Measurements from ENCODE around the gene JOSD1.
A peak's percentile ranks its signal among the peaks of the same experiment; 100 is the strongest.

JOSD1 gene

DNA sequence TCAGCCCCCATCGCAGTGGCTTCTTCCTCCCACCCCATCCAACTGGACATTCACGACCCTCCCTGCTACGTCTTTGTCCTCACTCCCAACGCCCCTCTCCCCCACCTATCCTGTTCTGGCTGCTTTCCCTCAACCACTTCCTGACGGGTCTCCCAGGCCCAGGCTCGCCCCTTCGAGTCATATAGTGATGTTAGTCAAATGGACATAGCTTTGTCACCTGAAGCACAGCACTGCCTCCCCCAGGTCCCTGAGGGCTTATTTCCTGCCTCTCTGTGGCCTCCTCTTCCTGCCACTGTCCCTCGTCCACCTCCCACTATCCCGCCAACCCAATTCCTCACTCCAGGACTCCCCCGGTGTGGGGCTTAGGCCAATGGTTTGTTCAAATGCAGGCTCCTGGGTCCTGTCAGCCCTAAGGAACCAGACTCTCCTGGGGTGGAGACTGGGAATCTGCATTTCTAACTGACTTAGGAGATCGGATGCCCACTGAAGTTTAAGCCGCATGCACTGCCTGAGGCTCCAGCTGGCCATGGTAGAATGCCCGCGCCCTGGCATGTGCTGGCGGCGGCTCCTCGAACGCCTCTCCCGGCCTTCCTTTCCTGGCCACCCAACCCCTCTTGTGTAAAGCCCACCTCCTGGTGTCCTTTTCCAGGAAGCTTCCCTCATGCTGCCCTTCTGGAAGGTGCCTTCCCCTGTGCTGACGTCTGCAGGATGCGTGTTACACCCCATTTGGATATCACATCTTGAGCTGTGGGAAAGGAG, 36.7 kb upstream of the JOSD1 start:
- H3K9me3 Mint-ChIP-seq: no peaks in the 10 kb centered on the region
- peak overlapping the region; percentile 87 for H3K27ac Mint-ChIP-seq
- H3K4me3 Mint-ChIP-seq: peak overlapping the region; percentile 5
- peaks cover 84% of the 10 kb centered on the region for H3K36me3 Mint-ChIP-seq (ENCODE audit: low read depth)
- no peak for DNase-seq (ENCODE audit: low spot score)
- H3K4me1 Mint-ChIP-seq (ENCODE audit: low read depth): peaks cover 27% of the 10 kb centered on the region
- H3K27me3 Mint-ChIP-seq (ENCODE audit: low read depth): no peaks in the 10 kb centered on the region

DNA sequence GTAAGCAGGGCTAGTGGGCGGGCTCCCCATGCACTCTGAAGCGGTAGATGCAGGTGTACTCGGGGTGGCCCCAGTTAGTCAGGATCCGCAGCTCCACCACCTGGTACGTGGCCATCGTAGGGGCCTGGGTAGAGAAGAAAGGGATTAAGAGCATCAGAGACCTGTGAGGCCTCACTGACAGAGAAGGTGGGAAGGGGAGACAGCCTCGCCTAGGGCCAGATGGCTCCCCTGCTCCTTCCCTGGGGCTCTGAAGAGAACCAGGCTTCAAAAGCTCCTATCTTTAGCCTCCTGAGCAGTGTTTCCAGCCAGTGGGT, 35.5 kb upstream of the JOSD1 start:
- no peaks in the 10 kb centered on the region for H3K9me3 Mint-ChIP-seq
- H3K27me3 Mint-ChIP-seq (ENCODE audit: low read depth): no peaks in the 10 kb centered on the region
- peak overlapping the region; percentile 87 for H3K27ac Mint-ChIP-seq
- DNase-seq (ENCODE audit: low spot score): no peak
- no peak overlapping the region for H3K4me3 Mint-ChIP-seq
- H3K36me3 Mint-ChIP-seq (ENCODE audit: low read depth): peaks cover 75% of the 10 kb centered on the region
- H3K4me1 Mint-ChIP-seq (ENCODE audit: low read depth): peaks cover 27% of the 10 kb centered on the region

DNA sequence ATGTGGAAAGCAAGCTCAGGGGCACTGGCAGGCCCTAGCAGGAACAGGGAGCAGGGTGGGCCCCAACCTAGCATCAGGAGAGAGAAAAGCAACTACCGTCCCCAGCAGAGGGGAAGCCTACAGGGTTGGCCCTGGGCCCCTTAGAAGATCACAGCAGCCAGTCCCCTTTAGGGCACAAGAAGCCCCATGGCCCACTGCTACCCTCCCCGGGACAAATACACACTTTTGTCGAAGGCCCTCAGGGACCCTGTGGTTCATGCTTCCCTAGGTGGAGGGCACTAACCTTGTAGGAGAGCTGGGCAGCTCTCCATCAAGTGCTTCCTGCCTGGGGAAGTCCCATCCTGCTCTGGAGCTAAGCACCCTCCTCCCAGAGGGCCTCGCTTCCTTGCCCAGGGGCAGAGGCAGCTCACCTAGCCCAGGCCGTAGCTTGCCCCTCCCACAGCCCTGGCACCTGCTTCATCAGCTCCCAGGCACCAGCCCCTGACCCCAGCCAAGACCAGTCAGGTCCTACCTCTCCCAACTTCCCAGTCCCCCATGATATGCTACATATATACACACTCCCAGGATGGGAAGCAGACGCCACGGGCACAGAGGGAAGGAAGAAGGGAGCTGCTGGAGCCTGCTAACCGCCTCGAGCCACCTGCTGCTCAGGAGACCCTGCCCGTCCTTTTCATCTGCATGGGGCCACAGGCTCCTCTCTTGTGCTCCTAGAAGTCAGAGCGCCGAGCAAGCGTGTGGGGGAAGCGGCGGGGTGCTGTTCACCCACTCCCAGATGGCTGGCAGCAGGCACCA, 34.9 kb upstream of the JOSD1 start:
- Mint-ChIP-seq H3K9me3 (no peaks in the 10 kb centered on the region), H3K4me3 (no peak overlapping the region), H3K27ac (peak overlapping the region; percentile 87), H3K4me1 (ENCODE audit: low read depth) (peaks cover 27% of the 10 kb centered on the region), H3K36me3 (ENCODE audit: low read depth) (peaks cover 70% of the 10 kb centered on the region), H3K27me3 (ENCODE audit: low read depth) (no peaks in the 10 kb centered on the region)
- DNase-seq (ENCODE audit: low spot score): no peak

DNA sequence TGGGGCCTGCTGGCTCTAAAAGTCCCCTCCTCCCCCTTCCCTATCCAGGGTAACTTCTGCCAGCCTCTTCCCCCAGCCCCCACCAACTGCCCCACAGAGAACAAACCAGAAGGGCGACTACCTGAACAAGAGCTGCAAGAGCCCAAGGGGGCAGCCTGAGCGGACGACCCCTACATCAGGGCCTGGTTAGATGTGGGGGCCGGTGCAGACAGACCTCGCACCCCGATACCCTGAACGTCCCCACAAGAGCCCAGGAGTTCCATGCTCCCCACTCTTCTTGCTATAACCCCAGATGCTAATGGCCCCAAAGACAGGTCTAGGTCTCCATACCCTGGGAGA, 34.4 kb upstream of the JOSD1 start:
- Mint-ChIP-seq H3K4me1 (ENCODE audit: low read depth) (peaks cover 27% of the 10 kb centered on the region), H3K9me3 (no peaks in the 10 kb centered on the region), H3K4me3 (no peak overlapping the region), H3K36me3 (ENCODE audit: low read depth) (peaks cover 71% of the 10 kb centered on the region), H3K27me3 (ENCODE audit: low read depth) (no peaks in the 10 kb centered on the region), H3K27ac (peak overlapping the region; percentile 68)
- DNase-seq (ENCODE audit: low spot score): no peak

DNA sequence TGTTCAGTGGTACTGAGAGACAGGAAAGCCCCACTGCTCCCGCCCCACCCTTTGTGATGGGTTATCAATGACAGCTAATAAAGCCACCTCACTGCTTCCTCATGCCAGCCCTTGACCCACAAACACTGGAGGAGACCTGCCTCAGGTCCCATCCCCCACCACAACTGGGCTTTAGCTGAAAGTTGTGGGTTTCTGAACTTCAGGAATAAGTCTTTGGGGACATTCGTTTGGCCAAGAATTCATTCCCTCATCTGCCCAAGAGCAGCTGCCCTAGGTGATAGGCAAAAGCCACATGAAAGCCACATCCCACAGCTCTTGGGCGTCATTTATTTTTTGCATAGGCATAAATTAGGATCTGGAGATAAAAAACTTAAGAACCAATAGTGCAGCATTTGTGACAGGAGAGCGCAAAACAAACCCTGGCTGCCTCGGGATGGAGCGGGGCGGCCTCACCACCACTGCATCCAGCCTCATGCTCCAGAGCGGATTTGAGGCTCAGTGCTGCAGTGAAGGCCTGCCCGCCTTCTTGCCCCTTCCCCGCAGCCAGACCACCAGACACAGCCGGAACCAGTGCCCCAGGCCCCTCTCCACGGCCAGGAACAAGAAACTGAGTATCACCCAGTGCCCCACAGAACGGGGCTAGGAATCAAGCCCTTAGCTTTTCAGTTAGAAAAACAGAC, 33.8 kb upstream of the JOSD1 start:
- H3K36me3 Mint-ChIP-seq (ENCODE audit: low read depth): peaks cover 69% of the 10 kb centered on the region
- no peaks in the 10 kb centered on the region for H3K9me3 Mint-ChIP-seq
- no peak overlapping the region for H3K4me3 Mint-ChIP-seq
- H3K27ac Mint-ChIP-seq: peak overlapping the region; percentile 64
- H3K27me3 Mint-ChIP-seq (ENCODE audit: low read depth): no peaks in the 10 kb centered on the region
- H3K4me1 Mint-ChIP-seq (ENCODE audit: low read depth): peaks cover 27% of the 10 kb centered on the region
- no peak for DNase-seq (ENCODE audit: low spot score)

DNA sequence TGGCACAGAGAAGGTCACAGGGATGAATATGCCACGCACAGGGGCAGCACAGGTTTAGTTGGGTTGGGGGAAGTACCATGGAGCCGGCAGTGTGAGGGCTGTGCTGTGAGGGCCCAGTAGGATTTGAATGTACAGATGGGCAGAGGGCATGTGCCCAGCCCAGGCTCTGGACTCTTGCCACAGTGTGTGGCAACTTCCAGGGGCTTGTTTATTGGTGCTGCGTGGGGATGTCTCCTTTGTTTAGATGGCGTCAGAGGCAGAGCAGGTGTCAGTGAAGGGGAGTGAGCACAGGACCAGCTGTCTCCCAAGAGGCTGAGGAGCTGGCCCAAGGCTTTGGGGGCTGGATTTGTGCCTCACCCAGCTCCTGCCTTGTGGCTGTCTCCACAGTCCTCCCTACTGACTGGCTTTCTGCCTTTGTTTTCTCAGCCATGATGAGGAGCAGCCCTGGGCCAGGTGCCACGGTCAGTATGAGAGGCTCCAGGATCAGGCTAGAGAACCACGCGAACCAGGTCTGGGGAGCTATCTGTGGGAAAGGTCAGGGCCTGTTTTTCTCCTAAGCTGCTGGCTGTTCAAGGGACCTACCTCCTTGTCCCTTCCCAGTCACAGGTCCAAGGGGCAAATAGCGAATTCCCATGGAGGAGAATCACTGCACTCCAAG, 33.1 kb upstream of the JOSD1 start:
- H3K4me1 Mint-ChIP-seq (ENCODE audit: low read depth): peaks cover 27% of the 10 kb centered on the region
- peaks cover 68% of the 10 kb centered on the region for H3K36me3 Mint-ChIP-seq (ENCODE audit: low read depth)

DNA sequence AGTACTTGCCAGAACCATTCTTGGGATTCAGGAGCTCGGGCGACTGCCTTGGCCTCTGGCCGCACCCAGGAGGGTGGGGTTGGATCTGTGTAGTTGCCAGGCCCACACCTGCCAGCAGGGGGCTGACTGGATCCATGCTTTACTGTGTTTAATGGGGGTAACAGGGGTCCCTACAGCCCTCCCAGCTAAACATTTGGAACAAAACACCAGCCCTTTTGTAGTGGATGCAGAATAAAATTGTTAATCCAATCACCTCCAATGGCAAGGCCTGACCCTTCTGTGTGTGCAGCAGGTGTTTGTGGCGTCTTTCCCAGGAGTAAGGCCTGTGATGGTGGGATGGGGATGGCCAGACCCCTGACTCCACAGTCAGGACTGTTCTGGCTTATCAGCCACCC, 32.6 kb upstream of the JOSD1 start:
- Mint-ChIP-seq H3K4me3 (peak overlapping the region; percentile 18), H3K36me3 (ENCODE audit: low read depth) (peaks cover 68% of the 10 kb centered on the region), H3K27me3 (ENCODE audit: low read depth) (no peaks in the 10 kb centered on the region), H3K4me1 (ENCODE audit: low read depth) (peaks cover 27% of the 10 kb centered on the region), H3K9me3 (no peaks in the 10 kb centered on the region), H3K27ac (peak overlapping the region; percentile 77)
- no peak for DNase-seq (ENCODE audit: low spot score)

More for the DNA sequence above, 33.1 kb upstream of the JOSD1 start:
- H3K27me3 Mint-ChIP-seq (ENCODE audit: low read depth): no peaks in the 10 kb centered on the region
- H3K4me3 Mint-ChIP-seq: no peak overlapping the region
- H3K9me3 Mint-ChIP-seq: no peaks in the 10 kb centered on the region
- DNase-seq (ENCODE audit: low spot score): no peak
- peak overlapping the region; percentile 64 for H3K27ac Mint-ChIP-seq

DNA sequence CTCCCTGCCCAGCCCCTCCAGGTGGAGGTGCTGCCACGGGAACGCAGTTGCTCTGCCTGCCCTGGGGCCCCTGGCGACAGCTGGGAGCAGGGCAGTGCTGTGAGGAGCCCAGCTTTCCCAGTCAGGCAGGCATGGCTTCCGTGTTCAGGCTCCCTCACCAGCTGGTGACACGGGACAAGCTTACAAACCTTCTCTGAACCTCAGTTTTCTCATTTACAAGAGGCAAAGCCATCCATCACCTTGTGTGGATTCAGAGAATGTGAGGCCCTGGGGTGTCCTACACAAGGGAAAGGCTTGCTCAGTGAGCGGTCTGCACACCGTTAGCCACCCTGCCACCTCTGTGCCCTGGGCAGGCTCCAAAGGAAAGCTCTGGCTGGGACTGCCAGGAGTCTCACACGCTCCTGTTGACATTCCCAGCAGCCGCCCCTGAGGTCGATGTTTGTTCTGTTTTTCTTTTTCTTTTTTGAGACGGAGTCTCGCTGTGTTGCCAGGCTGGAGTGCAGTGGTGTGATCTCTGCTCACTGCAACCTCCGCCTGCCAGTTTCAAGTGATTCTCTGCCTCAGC, 31.6 kb upstream of the JOSD1 start:
- Mint-ChIP-seq H3K36me3 (ENCODE audit: low read depth) (peaks cover 63% of the 10 kb centered on the region), H3K27me3 (ENCODE audit: low read depth) (no peaks in the 10 kb centered on the region), H3K4me1 (ENCODE audit: low read depth) (peaks cover 17% of the 10 kb centered on the region), H3K27ac (peak overlapping the region; percentile 55), H3K9me3 (no peaks in the 10 kb centered on the region), H3K4me3 (no peak overlapping the region)
- no peak for DNase-seq (ENCODE audit: low spot score)

DNA sequence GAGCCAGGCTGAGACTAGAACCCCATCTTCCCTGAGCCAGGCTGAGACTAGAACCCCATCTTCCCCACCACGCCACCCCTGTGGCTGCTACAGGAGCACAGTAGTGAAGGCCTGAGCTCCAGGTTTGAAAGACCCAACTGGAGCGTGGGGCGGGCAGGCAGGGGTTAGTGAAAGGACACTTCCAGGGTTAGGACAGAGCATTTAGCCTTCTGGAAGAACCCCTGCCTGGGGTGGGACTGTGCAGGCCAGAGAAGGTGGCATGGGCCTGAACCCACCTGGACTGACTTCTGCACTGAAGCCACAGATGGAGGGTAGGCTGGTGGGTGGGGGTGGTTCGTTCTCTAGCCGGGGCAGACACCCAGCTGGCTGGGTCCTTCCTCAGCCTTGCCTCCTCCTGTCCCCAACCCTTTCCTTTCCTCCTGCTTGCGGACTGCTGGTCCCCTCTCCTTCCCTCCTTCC, 31.0 kb upstream of the JOSD1 start:
- H3K4me3 Mint-ChIP-seq: no peak overlapping the region
- H3K27me3 Mint-ChIP-seq (ENCODE audit: low read depth): no peaks in the 10 kb centered on the region
- peaks cover 63% of the 10 kb centered on the region for H3K36me3 Mint-ChIP-seq (ENCODE audit: low read depth)
- DNase-seq (ENCODE audit: low spot score): no peak
- no peaks in the 10 kb centered on the region for H3K9me3 Mint-ChIP-seq
- H3K27ac Mint-ChIP-seq: peak overlapping the region; percentile 71
- H3K4me1 Mint-ChIP-seq (ENCODE audit: low read depth): peaks cover 13% of the 10 kb centered on the region

DNA sequence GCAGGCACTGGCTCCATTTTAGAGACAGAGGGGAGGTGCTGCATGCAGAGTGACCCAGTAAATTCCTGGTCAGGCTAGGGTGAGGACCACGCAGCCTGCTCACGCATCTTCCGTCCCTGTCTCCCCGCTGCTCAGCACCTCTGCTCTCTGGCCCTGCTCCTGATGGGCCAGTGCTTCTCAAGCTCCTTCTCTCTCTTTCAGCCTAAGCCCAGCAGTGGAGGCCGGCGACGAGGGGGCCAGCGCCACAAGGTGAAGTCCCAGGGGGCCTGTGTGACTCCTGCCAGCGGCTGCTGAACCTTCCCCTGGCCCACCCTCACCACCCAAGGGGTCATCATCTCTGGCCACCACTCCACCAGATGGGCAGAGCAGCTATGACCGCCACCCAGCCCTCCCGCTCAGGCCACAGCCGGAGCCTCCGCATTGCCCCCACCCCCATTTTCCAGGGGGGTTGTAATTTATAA, 29.7 kb upstream of the JOSD1 start:
- Mint-ChIP-seq H3K9me3 (no peaks in the 10 kb centered on the region), H3K27me3 (ENCODE audit: low read depth) (no peaks in the 10 kb centered on the region), H3K4me1 (ENCODE audit: low read depth) (peaks cover 13% of the 10 kb centered on the region), H3K36me3 (ENCODE audit: low read depth) (peaks cover 63% of the 10 kb centered on the region), H3K4me3 (no peak overlapping the region), H3K27ac (peak overlapping the region; percentile 50)
- no peak for DNase-seq (ENCODE audit: low spot score)

DNA sequence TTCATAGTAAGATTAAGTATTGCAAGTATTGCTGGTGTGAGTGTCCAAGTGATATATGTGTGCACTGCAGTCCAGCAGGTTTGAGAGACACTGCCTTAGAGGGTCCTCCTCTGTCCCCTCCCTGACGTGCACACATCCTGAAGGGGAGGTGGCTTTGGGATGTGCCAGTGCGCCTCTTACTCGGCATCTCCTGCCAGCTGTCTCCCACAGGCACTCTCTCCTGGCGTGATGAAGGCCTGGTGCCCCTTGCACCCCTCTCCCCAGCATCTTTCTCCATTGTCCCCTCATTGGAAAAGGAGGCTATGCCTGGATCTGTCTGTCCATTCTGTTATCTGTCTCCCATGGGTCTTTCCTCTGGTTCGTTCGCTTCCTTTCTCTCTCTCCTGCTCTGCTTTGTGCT, 29.2 kb upstream of the JOSD1 start:
- H3K27ac Mint-ChIP-seq: peak overlapping the region; percentile 50
- peaks cover 13% of the 10 kb centered on the region for H3K4me1 Mint-ChIP-seq (ENCODE audit: low read depth)
- H3K36me3 Mint-ChIP-seq (ENCODE audit: low read depth): peaks cover 63% of the 10 kb centered on the region
- no peak overlapping the region for H3K4me3 Mint-ChIP-seq
- no peaks in the 10 kb centered on the region for H3K27me3 Mint-ChIP-seq (ENCODE audit: low read depth)
- DNase-seq (ENCODE audit: low spot score): no peak
- no peaks in the 10 kb centered on the region for H3K9me3 Mint-ChIP-seq

DNA sequence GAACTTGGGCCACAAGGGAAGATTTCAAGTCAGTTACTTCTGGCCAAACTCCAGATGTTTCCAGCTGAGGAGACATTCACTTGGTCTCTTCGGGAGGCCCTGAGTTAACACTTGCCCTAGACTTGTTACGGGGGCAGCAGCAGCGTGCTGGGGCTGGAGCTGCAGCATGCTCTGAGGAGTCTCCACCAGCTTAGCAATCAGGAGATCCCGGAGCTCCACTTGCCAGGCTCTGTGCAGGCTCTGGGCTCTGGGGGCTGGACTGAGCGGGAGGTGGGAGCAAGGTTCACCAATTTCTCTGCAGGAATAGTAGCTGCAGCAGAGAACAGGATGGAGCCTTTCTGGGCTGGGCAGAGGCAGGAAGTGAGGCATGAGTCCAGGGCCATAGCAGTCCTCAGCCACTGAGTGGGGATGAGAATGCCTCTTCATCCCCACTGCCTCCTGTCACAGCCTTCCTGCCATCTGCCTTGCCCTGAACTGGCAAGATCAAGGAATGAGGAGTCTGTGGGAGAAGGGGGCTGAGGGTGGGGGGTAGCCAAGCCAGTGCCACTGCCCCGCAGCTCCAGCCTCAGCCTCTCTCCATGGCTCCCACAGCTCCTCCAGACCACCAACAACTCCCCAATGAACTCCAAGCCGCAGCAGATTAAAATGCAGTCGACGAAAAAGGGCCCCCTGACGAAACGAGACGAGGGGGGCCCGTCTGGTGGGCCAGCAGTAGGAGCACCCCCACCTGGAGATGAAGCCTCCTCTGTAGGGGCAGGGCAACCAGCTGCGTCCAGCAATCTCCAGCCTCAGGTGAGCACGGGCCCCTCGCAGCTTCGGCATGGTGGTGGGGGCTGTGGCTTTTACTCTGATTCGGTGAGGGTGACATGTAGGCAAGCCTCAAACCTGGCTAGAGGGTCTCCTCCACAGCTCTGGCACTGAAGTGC, 28.4 kb upstream of the JOSD1 start:
- H3K27me3 Mint-ChIP-seq (ENCODE audit: low read depth): no peaks in the 10 kb centered on the region
- H3K36me3 Mint-ChIP-seq (ENCODE audit: low read depth): peaks cover 64% of the 10 kb centered on the region
- H3K27ac Mint-ChIP-seq: peak overlapping the region; percentile 15
- no peaks in the 10 kb centered on the region for H3K9me3 Mint-ChIP-seq
- peaks cover 8% of the 10 kb centered on the region for H3K4me1 Mint-ChIP-seq (ENCODE audit: low read depth)
- DNase-seq (ENCODE audit: low spot score): no peak
- no peak overlapping the region for H3K4me3 Mint-ChIP-seq
